CD1c-positive myeloid dendritic cell (primary cell): ENCODE data around the gene DTL.
A peak's percentile ranks its signal among the peaks of the same experiment; 100 is the strongest.

ENCODE experiments used
- DNase-seq: peaks from one replicate; pipeline ENCODE4 v3.0.0-alpha.2; 2016; ENCODE audit errors: extremely low spot score

DTL gene

DNA sequence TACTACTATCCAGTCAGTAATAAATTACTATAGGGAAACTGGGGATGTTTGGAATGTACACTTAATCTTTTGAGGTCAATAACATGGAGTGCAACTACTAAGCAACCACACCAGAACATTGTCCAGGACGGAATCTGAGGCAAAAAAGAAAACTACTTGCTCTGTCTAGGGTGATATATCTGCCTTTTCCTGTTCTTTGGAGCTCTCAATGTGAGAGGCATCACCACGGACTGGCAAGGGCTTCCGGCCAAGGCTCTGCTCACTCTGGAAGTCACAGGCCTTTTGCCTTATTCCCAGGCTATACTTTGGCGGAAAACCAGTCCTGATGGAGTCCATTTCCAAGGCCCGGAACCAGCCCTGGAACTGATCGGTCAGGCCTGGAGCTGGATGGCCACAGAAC lies 94.2 kb downstream of the DTL start:
- no peak for DNase-seq

DNA sequence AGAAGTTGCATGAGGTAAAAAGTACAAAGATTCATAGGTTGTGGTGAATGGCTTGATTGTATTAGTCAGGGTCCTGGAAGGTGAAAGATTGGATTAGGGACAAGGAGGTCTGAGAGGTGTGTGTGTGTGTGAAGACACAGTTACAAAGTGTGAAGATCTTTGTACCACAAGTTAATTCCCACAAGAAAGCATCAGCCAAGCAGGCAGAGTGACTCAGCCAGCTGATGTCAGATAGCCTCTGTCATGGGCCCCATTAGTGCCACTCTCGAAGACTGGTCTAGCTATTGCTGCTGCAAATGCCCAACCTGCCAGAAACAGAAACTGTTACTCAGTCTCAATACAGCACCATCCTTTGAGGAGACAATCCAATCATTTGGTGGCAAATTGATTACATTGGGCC lies 96.5 kb downstream of the DTL start:
- no peak for DNase-seq

DNA sequence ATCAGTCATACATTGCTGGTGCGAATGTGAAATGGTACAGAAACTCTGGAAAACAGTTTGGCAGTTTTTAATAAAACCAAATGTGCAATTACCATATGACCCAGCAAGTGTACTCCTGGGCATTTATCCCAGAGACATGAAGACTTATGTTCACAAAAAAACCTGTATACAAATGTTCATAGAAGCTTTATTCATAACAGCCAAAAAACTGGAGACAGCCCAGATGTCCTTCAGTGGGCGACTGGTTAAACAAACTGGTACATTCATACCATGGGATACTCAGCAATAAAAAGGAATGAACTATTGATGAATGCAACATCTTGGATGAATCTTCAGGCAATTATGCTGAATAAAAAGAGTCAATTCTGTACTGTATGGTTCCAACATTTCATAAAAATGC lies 97.8 kb downstream of the DTL start:
- DNase-seq, result no peak

DNA sequence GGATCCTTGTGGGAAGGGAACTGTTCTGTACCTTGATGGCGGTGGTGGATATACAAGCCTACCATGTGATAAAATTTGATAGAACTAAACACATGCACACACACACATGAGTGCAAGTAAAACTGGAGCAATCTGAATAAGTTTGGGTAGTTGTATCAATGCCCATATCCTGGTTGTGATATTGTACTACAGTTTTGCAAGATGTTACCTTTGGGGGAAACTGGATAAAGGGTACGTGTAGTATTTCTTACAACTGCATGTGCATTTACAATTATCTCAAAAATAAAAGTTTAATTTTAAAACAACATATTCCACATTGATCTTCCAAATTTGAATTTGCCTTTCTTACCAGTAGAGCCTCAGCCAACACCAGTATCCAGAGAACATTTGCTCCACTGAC lies 99.6 kb downstream of the DTL start:
- DNase-seq, result no peak

DNA sequence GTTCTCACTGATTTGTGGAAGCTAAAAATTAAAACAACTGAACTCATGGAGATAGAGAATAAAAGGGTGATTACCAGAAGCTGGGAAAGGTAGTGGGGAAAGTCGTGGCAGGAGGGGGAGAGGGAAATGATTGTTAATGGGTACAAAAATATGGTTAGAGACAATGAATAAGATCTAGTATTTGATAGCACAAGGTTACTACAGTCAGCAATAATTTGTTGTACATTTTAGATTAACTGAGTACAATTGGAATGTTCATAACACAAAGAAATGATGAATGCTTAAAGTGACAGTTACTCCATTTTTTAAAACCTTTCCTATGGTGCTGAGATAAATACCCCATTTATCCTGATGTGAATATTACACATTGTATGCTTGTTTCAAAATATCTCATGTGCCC lies 102.3 kb downstream of the DTL start:
- DNase-seq, result no peak

DNA sequence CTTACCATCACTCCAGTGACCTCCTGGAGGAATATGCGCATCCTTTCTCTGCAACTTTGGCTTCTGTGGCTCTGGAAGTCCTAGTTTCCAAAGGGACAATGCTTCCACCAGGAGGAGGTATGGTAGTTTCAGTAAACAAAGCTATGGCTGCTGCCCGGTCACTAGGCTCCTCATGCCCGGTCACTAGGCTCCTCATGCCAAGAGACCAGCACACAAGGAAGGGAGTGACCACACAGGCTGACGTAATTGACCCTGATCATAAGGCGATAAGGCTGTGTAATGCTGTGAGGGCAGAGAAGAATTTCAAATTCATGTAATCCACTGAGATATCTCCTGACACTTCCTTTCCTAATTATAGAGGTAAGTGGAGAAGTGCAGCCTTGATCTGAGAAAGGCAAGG lies 102.9 kb downstream of the DTL start:
- DNase-seq, result no peak

DNA sequence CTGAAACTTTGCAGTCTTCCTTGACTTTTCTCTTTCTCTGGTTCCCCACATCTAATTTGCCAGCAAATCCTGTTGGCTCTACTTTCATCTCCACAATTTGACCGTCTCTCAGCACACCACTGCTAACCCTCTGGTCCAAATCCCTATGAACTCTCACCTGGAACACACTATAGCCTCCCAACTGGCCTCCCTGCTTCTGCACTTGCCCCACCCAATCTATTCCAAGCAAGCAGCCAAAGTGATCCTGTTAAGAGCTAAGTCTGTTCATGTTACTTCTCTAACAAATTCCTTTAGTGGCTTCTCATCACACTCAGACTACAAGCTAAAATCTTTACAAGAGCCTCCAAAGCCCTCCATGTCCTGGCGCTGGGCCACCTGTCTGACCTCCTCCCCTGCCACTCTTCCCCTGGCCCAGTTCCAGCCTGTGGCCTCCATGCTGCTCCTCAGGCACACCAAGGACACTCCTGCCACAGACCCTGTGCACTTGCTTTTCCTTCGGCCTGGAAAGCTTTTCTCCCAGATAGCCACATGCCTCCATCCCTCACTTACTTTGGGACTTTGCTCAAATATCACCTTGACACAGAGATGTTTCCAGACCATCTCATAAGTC lies 104.1 kb downstream of the DTL start:
- no peak for DNase-seq

DNA sequence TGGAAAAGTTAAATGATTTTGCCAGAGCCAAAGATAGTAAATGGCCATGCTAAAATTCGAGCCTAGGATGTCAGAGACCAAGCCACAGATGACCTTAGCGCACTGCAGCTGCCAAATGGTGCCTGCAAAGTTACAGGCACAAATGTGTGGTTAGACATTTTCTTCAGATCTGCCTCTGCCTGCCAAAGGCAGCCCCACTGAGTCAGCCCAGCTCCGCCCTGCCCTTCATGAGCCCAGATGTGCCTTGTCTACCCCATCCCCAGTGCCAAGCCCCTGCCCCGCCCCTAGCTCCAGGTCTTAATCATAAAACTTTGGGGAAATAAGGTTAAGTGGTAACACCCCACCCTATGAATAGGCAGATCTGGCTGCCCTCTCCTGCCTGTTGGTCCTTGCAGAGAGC lies 105.9 kb downstream of the DTL start:
- DNase-seq, result no peak

DNA sequence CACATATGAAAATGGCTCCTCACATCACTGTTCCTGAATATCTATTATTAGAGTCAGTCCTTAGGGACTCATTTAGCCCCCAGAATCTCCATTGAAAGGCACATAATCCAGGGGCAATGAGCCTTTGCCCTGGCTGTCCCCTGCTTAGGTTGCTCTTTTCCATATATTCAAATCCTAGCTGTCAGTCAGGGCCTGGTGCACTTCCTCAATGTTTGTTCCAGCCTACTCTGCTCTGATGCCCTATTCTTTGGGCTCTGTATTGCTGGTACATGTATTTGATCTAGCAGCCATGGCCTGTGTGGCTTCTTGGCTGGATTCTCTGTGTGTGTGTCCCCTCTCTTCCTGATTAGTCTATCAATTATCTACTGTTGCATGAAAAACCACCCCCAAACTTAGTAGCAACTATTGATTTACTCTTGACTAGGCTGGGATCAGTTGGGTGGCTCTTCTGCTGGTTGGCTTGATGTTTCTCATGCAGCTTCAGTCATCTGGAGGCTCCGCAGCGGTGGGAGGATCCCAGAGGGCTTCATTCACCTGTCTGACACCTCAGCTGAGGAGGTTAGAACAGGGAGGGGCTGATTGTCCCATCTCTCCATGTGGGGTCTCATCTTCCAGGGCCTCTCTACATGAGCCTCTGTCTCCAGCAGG lies 107.5 kb downstream of the DTL start:
- no peak for DNase-seq

DNA sequence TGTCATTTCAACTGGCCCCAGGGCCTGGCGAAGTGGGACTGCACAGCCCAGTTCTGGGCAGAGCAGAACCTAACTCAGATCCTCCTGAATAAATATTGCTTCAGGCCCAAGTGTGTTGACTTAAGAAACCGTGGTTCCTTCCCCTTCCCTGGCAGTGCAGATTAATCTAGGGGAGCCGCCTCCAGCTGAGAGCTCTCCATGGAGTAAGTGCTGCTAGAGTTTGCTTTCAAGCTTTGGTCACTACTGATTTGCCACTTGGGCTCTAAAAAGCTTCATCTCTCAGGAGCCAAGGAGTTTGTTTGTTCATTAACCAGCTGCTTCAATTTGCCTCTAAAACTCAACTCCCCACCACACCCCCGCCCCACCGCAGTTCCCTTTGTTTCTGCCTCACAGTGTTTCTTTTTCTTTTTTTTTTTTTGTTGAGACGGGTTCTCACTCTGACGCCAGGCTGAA lies 112.1 kb downstream of the DTL start:
- no peak for DNase-seq

DNA sequence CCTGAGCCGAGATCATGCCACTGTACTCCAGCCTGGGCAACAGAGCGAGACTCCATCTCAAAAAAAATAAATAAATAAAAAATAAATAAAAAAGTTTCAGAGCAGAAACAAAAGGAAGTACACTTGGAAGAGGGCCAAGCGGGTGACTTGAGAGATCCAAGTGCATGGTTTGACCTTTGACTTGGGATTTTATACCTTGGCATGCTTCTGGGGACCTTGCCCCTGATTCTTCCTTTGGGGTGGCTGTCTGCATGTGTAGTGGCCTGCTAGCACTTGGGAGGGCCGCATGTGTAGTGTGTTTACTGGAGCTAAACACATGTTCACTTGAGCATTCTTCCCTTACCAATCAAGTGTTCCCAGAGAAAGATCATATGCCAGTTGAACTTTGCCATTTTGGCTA lies 114.0 kb downstream of the DTL start:
- no peak for DNase-seq

DNA sequence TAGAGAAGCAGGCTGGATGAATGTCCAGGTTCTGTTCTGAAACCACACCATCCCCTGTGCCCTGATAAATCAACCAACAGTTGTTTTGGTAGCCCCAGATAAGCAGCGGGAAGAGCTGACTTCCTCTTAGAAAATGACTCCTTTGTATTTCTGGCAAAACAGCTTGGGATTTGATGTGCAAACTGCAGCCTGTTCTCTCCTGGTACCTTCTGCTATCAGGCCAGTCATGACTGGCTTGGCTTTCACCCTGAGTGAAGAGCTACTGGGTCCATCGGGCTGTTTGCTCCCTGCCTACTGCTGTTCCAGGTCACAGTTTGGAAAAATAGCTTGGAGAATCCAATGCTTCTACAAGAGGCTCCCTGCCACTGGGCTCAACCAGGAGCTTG lies 116.8 kb downstream of the DTL start:
- peak; percentile 5 for DNase-seq

DNA sequence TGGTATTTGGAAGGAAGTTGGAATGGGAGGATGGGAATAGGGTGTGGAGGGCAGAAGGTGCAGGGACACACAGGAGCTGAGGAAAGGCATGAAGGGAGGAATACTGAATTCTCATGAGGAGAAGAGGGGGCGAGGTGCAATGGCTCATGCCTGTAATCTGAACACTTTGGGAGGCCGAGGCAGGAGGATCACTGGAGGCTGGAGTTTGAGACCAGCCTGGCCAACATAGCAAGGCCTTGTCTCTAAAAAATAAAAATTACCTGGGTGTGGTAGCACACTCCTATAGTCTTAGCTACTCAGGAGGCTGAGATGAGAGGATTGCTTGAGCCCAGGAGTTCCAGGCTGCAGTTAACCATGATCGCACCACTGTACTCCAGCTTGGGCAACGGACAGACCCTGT lies 117.3 kb downstream of the DTL start:
- DNase-seq, result no peak

DNA sequence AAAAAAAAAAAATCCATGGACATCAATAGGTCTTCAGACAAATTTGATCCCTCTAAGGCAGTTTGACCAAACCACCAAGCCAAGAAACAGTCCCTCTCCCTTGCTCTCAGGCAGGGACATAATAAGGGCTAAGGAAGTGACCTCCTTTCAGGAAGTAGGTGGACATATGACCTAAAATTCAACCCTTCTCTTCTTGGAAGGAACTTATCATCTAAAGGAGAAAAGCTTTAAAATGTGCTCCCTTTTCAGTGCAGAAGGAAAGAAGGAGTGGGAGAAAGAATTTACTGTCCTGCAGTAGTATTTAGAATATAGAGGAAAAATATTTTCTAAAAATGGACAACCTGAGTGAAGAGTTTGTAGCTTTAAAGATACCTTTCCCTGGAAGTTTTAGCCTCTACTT lies 118.1 kb downstream of the DTL start:
- peak; percentile 8 for DNase-seq
